Small intestine (tissue), 16 donors: ENCODE results near the gene PBX4. TPM values are rescaled to one million over a fixed set of nuclear protein-coding genes. Genes with fewer than 3 reads are reported as not detected.
A peak's percentile ranks its signal among the peaks of the same experiment; 100 is the strongest.
"Not testable (repeated sequence)": the region's sequence is repeated elsewhere in the genome, so short reads cannot be mapped to it uniquely, and the experiment has no call there.

ENCODE experiments used
- DNase-seq, 2 donors: peaks; one replicate each; pipeline versions ENCODE4 v3.0.0 to v3.0.0-alpha.2; 2013
- FAIRE-seq: peaks from 2 replicates; lab custom pipeline; 2012; peaks lifted over from hg19 to GRCh38; lab: Jason Lieb, UNC
- H3K27ac ChIP-seq, 3 donors: one replicate each; pipeline ENCODE4 v1.5.1; 2013; ENCODE audit warnings: low read length in 2 of 3, mild to moderate bottlenecking in 2 of 3, control low read depth in 1 of 3, inconsistent platforms in 1 of 3, low read depth in 1 of 3, moderate library complexity in 1 of 3
- H3K27me3 ChIP-seq, 3 donors: one replicate each; pipeline ENCODE4 v1.6.1; 2013; ENCODE audit warnings: low read length in 3 of 3, inconsistent platforms in 1 of 3; ENCODE audit not compliant: control insufficient read depth in 3 of 3, insufficient read depth in 3 of 3
- H3K36me3 ChIP-seq, 3 donors: one replicate each; pipeline ENCODE4 v1.6.1; 2013; ENCODE audit warnings: low read length in 3 of 3, inconsistent platforms in 1 of 3, low read depth in 1 of 3, mild to moderate bottlenecking in 1 of 3, moderate library complexity in 1 of 3; ENCODE audit not compliant: control insufficient read depth in 3 of 3, insufficient read depth in 2 of 3
- H3K4me1 ChIP-seq, 3 donors: one replicate each; pipeline ENCODE4 v1.6.1; 2013; ENCODE audit warnings: low read length in 2 of 3, inconsistent platforms in 1 of 3, low read depth in 1 of 3, mild to moderate bottlenecking in 1 of 3, moderate library complexity in 1 of 3; ENCODE audit not compliant: control insufficient read depth in 3 of 3, insufficient read depth in 2 of 3
- H3K4me3 ChIP-seq, 3 donors: one replicate each; pipeline ENCODE4 v1.5.1; 2013; ENCODE audit warnings: low read length in 3 of 3, control low read depth in 1 of 3, inconsistent platforms in 1 of 3, low read depth in 1 of 3, mild to moderate bottlenecking in 1 of 3, moderate library complexity in 1 of 3
- H3K9me3 ChIP-seq, 2 donors: one replicate each; pipeline ENCODE4 v1.6.1; 2013; ENCODE audit warnings: low read depth in 1 of 2, low read length in 1 of 2; ENCODE audit not compliant: control insufficient read depth in 2 of 2, insufficient read depth in 1 of 2
- WGBS, 3 donors: extraction: QIAGEN DNeasy Blood & Tissue Kit; methylation state at CpG; one replicate each; pipeline ENCODE4 v1.1.7; 2013; 5-methylcytosine and 5-hydroxymethylcytosine counted together
- long read RNA-seq, 10 donors: transcript quantifications; one replicate each; lab custom pipeline, GENCODE V29; 2026
- polyA plus RNA-seq, 4 donors: library from polyadenylated mRNA; stranded (reverse) in 3 of 4; unstranded in 1 of 4; fragments of 200-250 nt in 3 of 4; fragments of 120-200 nt in 1 of 4; gene quantifications; one replicate each; pipeline versions ENCODE4 v1.2.1 to v1.2.3, GENCODE V29; 2013
- donor health status: healthy with polysubstance abuse.
- donor health status: control.
- donor health status: control.
- donor health status: Bipolar disorder and iron deficiency.
- donor health status: healthy.

PBX4 gene
- polyA plus RNA-seq, result 1 to 10 TPM in 2 of 4 donors, under 1 TPM in 2; 0.81 to 2.5 (median 1.4) TPM
- long read RNA-seq, donor 1, result 0 reads
- long read RNA-seq, donor 2, result 0 reads
- long read RNA-seq, donor 3, partial matches to known transcripts, result 0 of 1 reads
- long read RNA-seq, donor 3, other reads (novel, unspliced or antisense), result 0 of 1 reads
- long read RNA-seq, donor 4, result 0 reads
- long read RNA-seq, donor 5, result 0 reads
- long read RNA-seq, donor 6, result 0 reads
- long read RNA-seq, donor 7, result 0 reads
- long read RNA-seq, donor 8, result 0 reads
- long read RNA-seq, donor 9, result 0 reads
- long read RNA-seq, donor 10, result 0 reads

GRCh38 chr19:19618219-19619051, at the start of gene PBX4:
PBX4 (minus strand) TSS chr19:19618687; CDS start chr19:19618629, 58 bp downstream.
- Histone ChIP-seq H3K4me1 (peaks cover 0 to 11% (median 2%) of the 10 kb centered on the region in 3 donors), H3K27ac (peak within 1 kb of the TSS in 1 of 3 donors; percentile 36), H3K27me3 (peaks cover 0 to 13% (median 0%) of the 10 kb centered on the region in 3 donors), H3K9me3 (no peaks in the 10 kb centered on the region), H3K4me3 (peak within 1 kb of the TSS; percentile 42 to 54 (median 45)), H3K36me3 (no peaks in the 10 kb centered on the region)
- 5 to 11% (median 10%) methylated on average over 50 to 80 of the region's 80 CpGs for WGBS, 3 donors
- FAIRE-seq, result no peak
- peak; percentile 91 to 93 for DNase-seq

- H3K4me1 ChIP-seq, result peaks cover 8 to 13% (median 9%) of the 10 kb centered on the region in 3 donors
- H3K4me3 ChIP-seq, result not testable (repeated sequence)
Observed at GRCh38 chr19:19665420-19665948, 47.0 kb upstream of the PBX4 start.

GRCh38 chr19:19663256-19664120, 45.0 kb upstream of the PBX4 start, which contains the start of gene ATP13A1:
ATP13A1 (minus strand) TSS chr19:19663676; CDS start chr19:19663666, 10 bp downstream.
- peaks cover 2 to 26% (median 4%) of the 10 kb centered on the region in 3 donors for H3K36me3 ChIP-seq
- peak within 1 kb of the TSS; percentile 78 to 97 (median 89) for H3K4me3 ChIP-seq
- peaks cover 7 to 8% (median 8%) of the 10 kb centered on the region in 3 donors for H3K4me1 ChIP-seq
- DNase-seq, result peak; percentile 97 to 98
- no peaks in the 10 kb centered on the region for H3K27me3 ChIP-seq
- H3K9me3 ChIP-seq, result no peaks in the 10 kb centered on the region
- 0 to 1% (median 0%) methylated on average over 66 to 85 of the region's 85 CpGs for WGBS, 3 donors
- H3K27ac ChIP-seq, result peak within 1 kb of the TSS; percentile 79 to 99 (median 97)
- no peak for FAIRE-seq

More at GRCh38 chr19:19665420-19665948, 47.0 kb upstream of the PBX4 start:
- not testable (repeated sequence) for H3K27me3 ChIP-seq, H3K27ac ChIP-seq, DNase-seq, FAIRE-seq, H3K9me3 ChIP-seq
- 97 to 98% (median 98%) methylated on average over 22 of the region's 22 CpGs for WGBS, 3 donors
- peaks cover 0 to 11% (median 0%) of the 10 kb centered on the region in 3 donors for H3K36me3 ChIP-seq

- FAIRE-seq (no peak), DNase-seq (peak in 1 of 2 donors; percentile 11)
- peaks cover 7 to 8% (median 8%) of the 10 kb centered on the region in 3 donors for H3K4me1 ChIP-seq
- H3K27ac ChIP-seq, result peak overlapping the region; percentile 68 to 99 (median 79)
- no peaks in the 10 kb centered on the region for H3K9me3 ChIP-seq
- WGBS, 3 donors, result 2 to 5% (median 3%) methylated on average over 17 of the region's 17 CpGs
- H3K27me3 ChIP-seq, result no peaks in the 10 kb centered on the region
- peak overlapping the region; percentile 78 to 97 (median 89) for H3K4me3 ChIP-seq
- peaks cover 2 to 33% (median 7%) of the 10 kb centered on the region in 3 donors for H3K36me3 ChIP-seq
Observed at GRCh38 chr19:19662871-19663255, 44.4 kb upstream of the PBX4 start.

- Histone ChIP-seq H3K27me3 (no peaks in the 10 kb centered on the region), H3K27ac (peak overlapping the region in 1 of 3 donors; percentile 99), H3K9me3 (no peaks in the 10 kb centered on the region), H3K4me3 (peak overlapping the region in 2 of 3 donors; percentile 78 to 89), H3K4me1 (peaks cover 7 to 8% (median 8%) of the 10 kb centered on the region in 3 donors), H3K36me3 (peaks cover 4 to 38% (median 7%) of the 10 kb centered on the region in 3 donors)
- DNase-seq, result no peak
- 72 to 76% (median 72%) methylated on average over 8 of the region's 8 CpGs for WGBS, 3 donors
- FAIRE-seq, result no peak
Observed at GRCh38 chr19:19662344-19662743, 43.9 kb upstream of the PBX4 start.

GRCh38 chr19:19661675-19662251, 43.3 kb upstream of the PBX4 start:
- Histone ChIP-seq H3K27ac (peak overlapping the region in 1 of 3 donors; percentile 99), H3K4me3 (peak overlapping the region in 1 of 3 donors; percentile 8), H3K36me3 (peaks cover 4 to 44% (median 7%) of the 10 kb centered on the region in 3 donors), H3K4me1 (peaks cover 7 to 8% (median 8%) of the 10 kb centered on the region in 3 donors), H3K9me3 (no peaks in the 10 kb centered on the region), H3K27me3 (no peaks in the 10 kb centered on the region)
- FAIRE-seq (no peak), DNase-seq (peak in 1 of 2 donors; percentile 24)
- WGBS, 3 donors, result 74 to 79% (median 77%) methylated on average over 18 of the region's 18 CpGs

- Histone ChIP-seq H3K9me3 (no peaks in the 10 kb centered on the region), H3K27me3 (no peaks in the 10 kb centered on the region), H3K27ac (peak overlapping the region in 1 of 3 donors; percentile 15), H3K36me3 (peaks cover 5 to 49% (median 7%) of the 10 kb centered on the region in 3 donors), H3K4me1 (peaks cover 7 to 8% (median 8%) of the 10 kb centered on the region in 3 donors), H3K4me3 (peak overlapping the region in 1 of 3 donors; percentile 8)
- 83 to 93% (median 89%) methylated on average over 10 of the region's 10 CpGs for WGBS, 3 donors
- DNase-seq, result no peak
- FAIRE-seq, result no peak
Observed at GRCh38 chr19:19661141-19661674, 42.7 kb upstream of the PBX4 start.
